ENCODE data around the gene FAM200A. TPM values are rescaled to one million over a fixed set of nuclear protein-coding genes. Genes with fewer than 3 reads are reported as not detected.

Gene FAM200A
- total RNA-seq, 1 experiment from 2014 or later: 6.1 TPM

- Mint-ChIP-seq H3K27ac (ENCODE audit: low read depth, unreplicated experiment) (peak within 1 kb of the TSS; percentile 100), H3K9me3 (ENCODE audit: unreplicated experiment) (no peaks in the 10 kb centered on the region), H3K27me3 (ENCODE audit: insufficient read depth, unreplicated experiment) (no peaks in the 10 kb centered on the region), H3K4me1 (ENCODE audit: insufficient read depth, unreplicated experiment) (peaks cover 13% of the 10 kb centered on the region), H3K4me3 (ENCODE audit: unreplicated experiment) (peak within 1 kb of the TSS; percentile 98), H3K36me3 (ENCODE audit: insufficient read depth, unreplicated experiment) (peaks cover 50% of the 10 kb centered on the region)
- CTCF ChIA-PET: interaction anchor here (0.6 to 1.1 kb wide), 3 partner anchors 9 to 934 kb away, joined by 3 to 4 read pairs (median 4); no protein-coding TSS in a partner anchor
- BruUV-seq (replicated peaks): TSS peak; percentile 84
- POLR2A ChIA-PET: interaction anchor here (0.6 to 4.5 kb wide), 41 partner anchors 8 to 929 kb away, joined by 3 to 51 read pairs (median 4); partner anchors contain the start of genes ARPC1A, ATP5MF, BUD31 and CPSF4
- intact Hi-C loops (cut with micrococcal nuclease): no loop called here
- peak; percentile 94 for DNase-seq (ENCODE audit: unreplicated experiment)
- TF ChIP-seq CTCF (IDR thresholded peaks at IDR 0.05; ENCODE audit: unreplicated experiment): no peak
These were observed 51.9 kb downstream of the FAM200A start, which contains the start of gene ZNF394 for GRCh38 chr7:99499721-99500636. ZNF394 (minus strand) TSS chr7:99500281; CDS start chr7:99500093, 188 bp downstream.

GRCh38 chr7:99499371-99499720 is 52.6 kb downstream of the FAM200A start:
- H3K4me1 Mint-ChIP-seq (ENCODE audit: insufficient read depth, unreplicated experiment): peaks cover 13% of the 10 kb centered on the region
- intact Hi-C loops (cut with micrococcal nuclease): no loop called here
- no peak for TF ChIP-seq CTCF (IDR thresholded peaks at IDR 0.05; ENCODE audit: unreplicated experiment)
- BruUV-seq (replicated peaks): no TSS peak
- ChIA-PET CTCF (interaction anchor here (0.6 to 1.1 kb wide), 4 partner anchors 8 to 933 kb away, joined by 3 to 5 read pairs (median 4); no protein-coding TSS in a partner anchor), POLR2A (interaction anchor here (0.8 to 4.5 kb wide), 29 partner anchors 9 to 929 kb away, joined by 3 to 51 read pairs (median 5); partner anchors contain the start of genes ATP5MF, BUD31, CPSF4 and FAM200A)
- H3K27me3 Mint-ChIP-seq (ENCODE audit: insufficient read depth, unreplicated experiment): no peaks in the 10 kb centered on the region
- peak overlapping the region; percentile 100 for H3K27ac Mint-ChIP-seq (ENCODE audit: low read depth, unreplicated experiment)
- no peak for DNase-seq (ENCODE audit: unreplicated experiment)
- H3K4me3 Mint-ChIP-seq (ENCODE audit: unreplicated experiment): peak overlapping the region; percentile 98
- no peaks in the 10 kb centered on the region for H3K9me3 Mint-ChIP-seq (ENCODE audit: unreplicated experiment)
- peaks cover 56% of the 10 kb centered on the region for H3K36me3 Mint-ChIP-seq (ENCODE audit: insufficient read depth, unreplicated experiment)

GRCh38 chr7:99498546-99498944 is 53.4 kb downstream of the FAM200A start:
- no TSS peak for BruUV-seq (replicated peaks)
- H3K9me3 Mint-ChIP-seq (ENCODE audit: unreplicated experiment): no peaks in the 10 kb centered on the region
- DNase-seq (ENCODE audit: unreplicated experiment): no peak
- H3K36me3 Mint-ChIP-seq (ENCODE audit: insufficient read depth, unreplicated experiment): peaks cover 64% of the 10 kb centered on the region
- no peaks in the 10 kb centered on the region for H3K27me3 Mint-ChIP-seq (ENCODE audit: insufficient read depth, unreplicated experiment)
- CTCF ChIA-PET: interaction anchor here (0.7 to 1.8 kb wide), 2 partner anchors 25 to 550 kb away, joined by 5 read pairs; no protein-coding TSS in a partner anchor
- intact Hi-C loops (cut with micrococcal nuclease): no loop called here
- H3K4me3 Mint-ChIP-seq (ENCODE audit: unreplicated experiment): peak overlapping the region; percentile 98
- H3K27ac Mint-ChIP-seq (ENCODE audit: low read depth, unreplicated experiment): peak overlapping the region; percentile 100
- no peak for TF ChIP-seq CTCF (IDR thresholded peaks at IDR 0.05; ENCODE audit: unreplicated experiment)
- peaks cover 13% of the 10 kb centered on the region for H3K4me1 Mint-ChIP-seq (ENCODE audit: insufficient read depth, unreplicated experiment)
- POLR2A ChIA-PET: interaction anchor here (0.6 to 4.5 kb wide), 7 partner anchors 9 to 60 kb away, joined by 3 to 23 read pairs (median 4); partner anchors contain the start of genes ATP5MF and ZNF655
